GM18498 (cell line): Measurements from ENCODE around the gene CHST14.

Experiments
- ATAC-seq: cut with Tn5 transposase; IDR thresholded peaks from one replicate; pipeline ENCODE4 v1.9.1; 2021; ENCODE audit warnings: mild to moderate bottlenecking, moderate library complexity; ENCODE audit not compliant: unreplicated experiment

Gene CHST14

GRCh38 chr15:40470423-40471104 is at the start of gene CHST14:
Gene CHST14, plus strand, starts transcription at chr15:40470984. Its CDS starts 230 bp downstream, at chr15:40471214.
- ATAC-seq, result peak; percentile 77

DNA sequence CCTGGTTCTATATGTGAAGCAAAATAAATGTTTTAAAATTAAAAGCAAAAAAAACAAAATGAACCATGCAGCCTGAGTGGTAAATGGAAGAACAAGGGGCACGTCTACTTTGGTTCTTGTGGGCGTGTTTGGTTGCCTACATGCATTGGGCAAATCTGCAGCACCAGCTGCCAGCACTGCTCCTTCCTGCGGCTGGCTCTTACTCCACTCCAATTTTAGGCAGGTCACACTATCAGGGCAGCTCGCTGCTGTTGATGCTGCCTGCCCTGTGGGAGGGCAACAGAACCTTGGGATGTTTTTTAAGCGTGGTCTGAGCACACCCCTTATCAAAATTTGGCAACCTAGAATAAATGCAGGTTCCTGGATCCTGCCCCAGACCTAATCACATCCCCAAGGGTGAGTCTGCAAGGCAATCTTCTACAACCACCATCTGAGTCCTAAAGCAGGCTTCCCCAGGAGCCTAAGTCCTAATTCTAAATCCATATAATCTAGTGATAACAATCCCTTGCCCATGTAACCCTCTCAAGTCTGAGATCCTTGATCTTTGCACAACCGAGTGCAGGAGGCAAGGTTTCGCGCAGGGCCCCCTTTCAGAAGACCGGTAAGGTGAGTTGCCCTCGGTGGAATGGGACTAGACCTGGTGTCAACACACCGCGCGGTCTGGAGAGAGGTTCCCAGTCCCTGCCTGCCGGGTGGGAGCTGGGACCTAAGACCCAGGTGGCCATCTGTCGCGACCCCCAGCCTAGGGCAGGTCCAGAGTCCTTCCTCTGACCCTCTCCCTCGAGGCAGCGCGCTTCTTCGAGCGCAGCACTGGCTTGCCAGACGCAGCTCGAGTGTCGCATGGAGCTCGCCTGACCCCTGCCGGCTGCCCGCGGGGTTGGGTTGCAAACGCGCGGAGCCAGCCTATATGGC is 49.3 kb upstream of the CHST14 start:
- ATAC-seq, result peak; percentile 80

DNA sequence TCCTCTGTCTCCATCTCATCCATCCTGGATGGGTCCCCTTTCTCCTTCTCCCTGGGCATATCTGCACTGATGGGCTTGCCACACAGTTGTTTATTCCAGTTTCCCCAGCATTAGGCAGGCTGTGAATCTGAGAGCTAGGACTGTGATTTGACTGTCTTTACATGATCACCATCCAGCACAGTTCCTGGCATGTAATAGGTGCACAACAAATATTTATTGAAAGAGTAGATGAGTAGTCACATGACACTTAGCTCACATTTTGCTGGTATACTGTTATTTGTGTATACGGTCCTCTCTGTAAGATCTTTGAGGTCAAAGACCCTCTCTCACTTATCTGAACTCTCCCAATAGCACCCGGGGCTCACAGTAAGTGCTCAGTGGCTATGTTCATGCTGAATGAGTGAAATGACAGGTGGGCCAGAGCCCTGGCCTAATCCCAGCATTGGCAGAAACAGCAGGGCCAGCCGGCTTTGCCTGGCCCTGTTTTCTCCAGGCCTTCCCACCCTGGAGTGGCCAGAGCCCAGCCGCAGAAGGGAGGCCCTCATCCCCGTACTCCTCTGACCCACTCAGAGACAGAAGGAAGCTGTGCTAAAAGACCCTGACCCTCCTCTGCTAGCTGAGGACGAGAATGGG is 46.2 kb upstream of the CHST14 start:
- ATAC-seq, result no peak

DNA sequence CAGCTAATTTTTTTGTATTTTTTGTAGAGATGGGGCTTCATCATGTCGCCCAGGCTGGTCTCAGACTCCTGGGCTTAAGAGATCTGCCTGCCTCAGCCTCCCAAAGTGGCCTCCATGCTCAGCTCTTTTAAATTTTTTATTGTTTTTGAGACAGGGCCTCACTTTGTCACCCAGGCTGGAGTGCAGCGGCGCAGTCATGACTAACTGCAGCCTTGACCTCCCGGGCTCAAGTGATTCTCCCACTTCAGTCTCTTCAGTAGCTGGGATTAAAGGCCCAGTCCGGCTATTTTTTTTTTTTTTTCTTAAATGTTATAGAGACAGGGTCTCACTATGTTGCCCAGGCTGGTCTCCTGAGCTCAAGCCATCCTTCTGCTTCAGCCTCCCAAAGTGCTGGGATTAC is 45.1 kb upstream of the CHST14 start:
- no peak for ATAC-seq

DNA sequence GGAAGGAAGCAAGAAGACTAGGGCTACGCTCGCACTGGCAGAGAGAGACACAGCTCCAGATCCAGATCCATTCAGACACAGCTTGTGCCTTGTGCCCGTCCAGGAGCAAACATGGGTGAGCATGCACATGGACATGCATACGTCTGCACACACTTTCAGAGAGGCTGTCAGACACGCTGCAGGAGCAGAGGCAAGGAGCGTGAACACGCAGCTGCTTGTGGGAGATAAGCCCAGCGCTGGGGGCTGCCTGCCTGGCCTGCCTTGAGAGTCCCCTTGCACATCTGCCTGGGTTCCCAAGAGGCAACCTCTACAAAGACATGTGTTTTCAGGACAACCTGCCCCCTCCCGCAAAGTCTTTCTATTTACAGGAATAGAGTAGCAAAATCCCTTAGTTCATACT is 43.6 kb upstream of the CHST14 start:
- ATAC-seq, result no peak

GRCh38 chr15:40428185-40428584 is 42.6 kb upstream of the CHST14 start:
- no peak for ATAC-seq

DNA sequence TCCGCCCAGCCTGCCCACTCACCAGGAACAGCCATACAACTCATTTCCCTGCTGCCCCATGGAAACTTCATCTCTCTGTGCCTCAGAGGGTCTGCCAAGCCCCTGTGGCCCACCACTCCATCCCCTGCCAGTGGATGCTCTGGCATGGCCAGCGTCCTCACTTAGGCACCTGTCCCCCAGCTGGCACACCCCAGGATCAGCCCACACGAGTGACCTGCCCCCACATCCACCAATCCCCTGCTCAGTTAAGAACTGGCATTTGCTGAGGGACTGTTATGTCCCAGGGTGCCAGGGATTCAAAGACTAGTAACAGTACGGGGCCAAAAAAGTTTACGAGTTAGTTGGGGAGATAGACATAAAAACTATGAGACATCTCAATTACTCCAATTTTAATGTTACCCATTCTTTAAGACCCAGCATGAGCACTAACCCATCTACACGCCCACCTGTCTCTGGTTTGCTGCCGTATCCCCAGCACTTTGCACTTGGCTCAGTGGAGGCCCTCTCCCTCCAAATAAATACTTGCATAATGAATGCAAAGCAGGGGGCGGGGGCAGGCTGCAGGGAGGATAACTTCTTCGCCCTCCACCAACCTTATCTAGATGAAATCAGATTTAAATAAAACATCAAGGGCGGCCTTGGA is 41.6 kb upstream of the CHST14 start:
- no peak for ATAC-seq

DNA sequence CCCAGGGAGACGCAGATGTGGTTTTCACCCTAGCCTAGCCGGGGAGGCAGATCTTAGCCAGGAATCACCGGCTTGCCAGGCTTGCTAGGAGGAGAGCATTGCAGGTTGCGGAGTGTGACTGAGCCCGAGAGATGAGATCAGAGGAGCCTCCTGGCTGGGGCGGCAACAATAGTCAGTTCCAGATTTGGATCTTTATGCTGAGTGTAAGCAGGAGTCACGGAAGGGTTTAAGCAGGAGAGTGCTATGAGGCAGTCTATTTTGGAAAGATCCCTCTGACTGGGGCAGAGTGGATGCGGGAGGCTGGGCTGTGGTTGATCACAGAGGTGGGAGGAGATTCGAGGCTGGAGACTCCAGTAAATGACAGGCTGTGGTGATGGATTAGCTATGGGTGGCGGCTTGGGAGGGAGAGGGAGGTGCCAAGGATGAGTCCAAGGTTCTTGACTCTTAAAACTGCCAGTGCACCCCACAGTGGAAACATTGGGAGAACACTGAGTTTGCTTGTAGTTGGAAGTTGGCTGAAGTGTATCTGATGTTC is 40.4 kb upstream of the CHST14 start:
- no peak for ATAC-seq

DNA sequence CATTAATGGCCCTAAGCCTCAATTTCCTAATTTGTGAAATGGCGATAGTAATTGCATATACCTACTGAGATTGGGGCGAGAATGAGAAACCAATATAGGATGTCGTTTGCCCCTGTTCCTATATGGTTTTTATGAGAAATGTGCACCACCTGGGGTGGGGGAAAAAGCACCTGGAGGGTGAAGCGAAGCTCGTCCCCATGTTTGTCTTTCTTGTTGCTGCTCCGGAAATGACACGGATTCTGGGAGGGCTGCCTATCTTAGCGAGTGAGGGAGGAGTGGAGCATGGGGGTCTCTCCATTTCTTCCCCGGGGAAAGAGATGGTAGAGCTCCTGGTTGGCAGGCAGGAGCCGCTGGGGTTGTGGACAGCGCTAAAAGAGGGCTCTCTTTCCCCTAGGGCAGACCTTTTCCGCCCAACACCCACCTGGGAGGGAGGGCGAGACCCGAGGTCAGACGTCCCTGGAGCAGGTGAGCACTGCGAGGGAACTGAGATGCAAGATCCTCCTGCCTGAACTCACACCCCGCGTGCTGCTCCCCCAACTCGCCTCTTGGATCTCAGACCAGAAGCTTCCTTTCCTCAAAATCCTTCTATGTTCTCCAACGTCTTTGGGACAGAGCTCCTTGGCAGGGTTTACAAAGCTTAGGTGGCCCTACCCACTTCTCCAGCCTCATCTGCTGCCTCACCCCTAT is 35.6 kb upstream of the CHST14 start:
- ATAC-seq, result no peak

DNA sequence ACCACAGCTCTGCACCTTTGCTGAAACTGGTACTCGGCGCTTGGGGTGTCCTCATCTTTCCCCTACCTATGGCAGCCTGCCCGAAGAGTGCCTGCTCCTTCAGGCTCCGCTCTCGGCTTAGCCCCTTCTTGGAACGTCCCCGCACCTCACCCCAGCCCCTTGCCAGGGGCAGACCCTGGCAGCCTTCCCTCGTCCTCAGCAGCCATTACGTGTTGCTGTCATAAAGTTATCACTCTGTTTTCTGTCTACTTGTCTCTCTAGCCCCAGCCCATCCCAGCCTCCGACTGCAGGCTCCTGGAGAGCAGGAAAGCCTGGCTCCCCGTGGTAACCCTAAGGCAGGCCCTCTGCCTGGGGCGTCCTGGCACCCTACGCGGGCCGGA is 35.1 kb upstream of the CHST14 start:
- no peak for ATAC-seq

- ATAC-seq, result no peak
Observed at GRCh38 chr15:40436116-40436891, 34.5 kb upstream of the CHST14 start.

GRCh38 chr15:40436892-40437751 is 33.7 kb upstream of the CHST14 start:
- ATAC-seq, result no peak

DNA sequence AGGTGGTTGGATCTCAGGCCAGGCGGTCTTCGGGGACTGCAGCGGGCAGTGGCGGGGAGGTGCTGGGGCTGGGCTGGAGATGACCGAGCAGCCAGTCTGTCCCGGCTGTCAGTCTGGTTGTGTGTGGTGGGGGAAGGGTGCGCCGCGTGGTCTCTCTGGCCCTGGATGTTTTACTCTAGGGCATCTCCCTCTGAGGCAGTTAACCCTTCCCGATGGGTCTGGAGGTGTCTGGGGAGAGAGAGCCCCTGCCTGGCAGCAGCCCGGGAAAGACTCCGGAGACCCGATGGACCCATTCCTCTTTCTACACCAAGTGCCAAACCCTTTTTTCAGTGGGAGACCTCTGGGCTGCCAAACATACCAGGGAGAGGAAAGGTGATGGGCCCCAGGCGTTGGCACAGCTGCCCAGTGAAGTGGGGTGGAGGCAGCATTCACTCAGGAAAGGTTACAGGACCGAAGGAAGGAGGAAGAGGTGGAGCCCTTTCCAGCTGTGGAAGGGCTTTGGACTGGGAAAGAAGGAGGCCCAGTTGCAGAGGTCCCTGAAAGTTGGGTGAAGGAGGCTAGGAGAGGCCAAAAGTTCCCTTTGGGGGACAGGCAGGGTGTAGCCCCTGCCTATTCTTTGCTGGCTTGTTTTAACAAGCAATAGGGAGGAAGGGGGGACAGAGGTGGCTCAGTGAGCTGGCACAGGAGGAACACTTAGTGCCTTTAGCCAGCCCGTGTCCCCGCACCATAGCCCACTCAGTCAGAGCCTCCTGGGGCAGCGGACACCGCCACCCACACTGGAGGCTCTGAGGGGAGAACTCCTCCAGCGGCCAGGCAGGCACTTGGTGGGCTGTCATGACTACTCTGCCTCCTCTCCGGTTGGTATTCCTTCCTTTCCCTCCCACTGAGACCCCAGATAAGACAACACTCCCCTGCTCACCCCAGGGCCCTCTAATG is 32.8 kb upstream of the CHST14 start:
- ATAC-seq, result no peak

DNA sequence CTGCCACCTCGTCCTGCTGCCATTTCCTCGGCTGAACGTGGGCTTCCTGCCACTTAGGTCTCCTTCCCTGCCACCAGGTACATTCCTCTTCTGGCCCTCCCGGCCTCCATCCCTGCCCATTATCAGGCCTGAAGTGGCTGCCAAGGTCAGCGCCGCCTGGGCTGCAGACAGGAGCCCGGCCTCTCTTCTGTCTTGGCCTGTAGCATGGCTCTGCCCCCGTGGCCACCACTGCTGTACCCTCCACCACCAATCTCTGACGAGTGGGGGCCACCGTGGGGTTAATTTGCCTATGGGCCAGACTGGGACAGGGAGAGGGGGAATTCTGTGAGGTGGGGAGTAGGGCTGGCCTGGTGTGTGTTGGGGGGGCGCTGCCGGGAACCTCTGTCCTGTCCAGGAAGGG is 32.1 kb upstream of the CHST14 start:
- no peak for ATAC-seq

- no peak for ATAC-seq
Observed at GRCh38 chr15:40439461-40439959, 31.3 kb upstream of the CHST14 start.

- no peak for ATAC-seq
Observed at GRCh38 chr15:40439960-40440742, 30.6 kb upstream of the CHST14 start.
